RWPE2 (cell line): ENCODE results near the gene HAO1.
A peak's percentile ranks its signal among the peaks of the same experiment; 100 is the strongest.

Source experiments
- ATAC-seq: fragments of 200-7000 bp; cut with Tn5 transposase; 3 replicates; pipeline ENCODE4 v1.9.1; 2021; ENCODE audit warnings: low read depth
- DNase-seq: peaks from one replicate; pipeline ENCODE4 v3.0.0-alpha.2; 2020; ENCODE audit warnings: low spot score
- H3K27ac ChIP-seq: fragments of 450-650 bp; 2 replicates; pipeline ENCODE4 v1.5.1; 2017; ENCODE audit warnings: mild to moderate bottlenecking; ENCODE audit not compliant: poor library complexity, severe bottlenecking
- H3K27me3 ChIP-seq: fragments of 250-450 bp; sonication (Bioruptor Pico); 2 replicates; pipeline ENCODE4 v1.5.1; 2021; ENCODE audit warnings: mild to moderate bottlenecking, moderate library complexity; ENCODE audit not compliant: insufficient read depth, poor library complexity, severe bottlenecking
- H3K36me3 ChIP-seq: fragments of 250-450 bp; sonication (Bioruptor Pico); 2 replicates; pipeline ENCODE4 v1.5.1; 2020; ENCODE audit warnings: low read depth, mild to moderate bottlenecking, moderate library complexity
- H3K4me1 ChIP-seq: fragments of 250-450 bp; sonication (Bioruptor Pico); 2 replicates; pipeline ENCODE4 v1.5.1; 2021; ENCODE audit warnings: mild to moderate bottlenecking, moderate library complexity; ENCODE audit not compliant: insufficient read depth, poor library complexity, severe bottlenecking
- H3K4me3 ChIP-seq: fragments of 250-450 bp; sonication (Bioruptor Pico); 2 replicates; pipeline ENCODE4 v1.5.1; 2021; ENCODE audit warnings: mild to moderate bottlenecking, moderate library complexity; ENCODE audit not compliant: severe bottlenecking
- H3K9me3 ChIP-seq: fragments of 250-450 bp; sonication (Bioruptor Pico); 2 replicates; pipeline ENCODE4 v1.5.1; 2021; ENCODE audit warnings: mild to moderate bottlenecking, moderate library complexity; ENCODE audit not compliant: severe bottlenecking
- CTCF ChIP-seq: fragments of 450-650 bp; IDR thresholded peaks from one replicate; pipeline ENCODE4 v1.5.1; 2017; ENCODE audit warnings: mild to moderate bottlenecking, moderate library complexity; ENCODE audit not compliant: poor library complexity, severe bottlenecking

HAO1 gene

GRCh38 chr20:7935027-7935551, 5.2 kb downstream of the HAO1 start:
- no peaks in the 10 kb centered on the region for H3K4me1 ChIP-seq
- H3K9me3 ChIP-seq: no peaks in the 10 kb centered on the region
- no peaks in the 10 kb centered on the region for H3K36me3 ChIP-seq
- DNase-seq (no peak), ATAC-seq (no peak)
- H3K4me3 ChIP-seq: no peak overlapping the region
- no peaks in the 10 kb centered on the region for H3K27me3 ChIP-seq
- H3K27ac ChIP-seq: no peak overlapping the region
- TF ChIP-seq CTCF: no peak

- Histone ChIP-seq H3K4me1 (no peaks in the 10 kb centered on the region), H3K36me3 (no peaks in the 10 kb centered on the region), H3K27me3 (no peaks in the 10 kb centered on the region), H3K4me3 (no peak overlapping the region), H3K27ac (no peak overlapping the region), H3K9me3 (no peaks in the 10 kb centered on the region)
- ATAC-seq (no peak), DNase-seq (no peak)
- TF ChIP-seq CTCF: no peak
Measured at GRCh38 chr20:7933346-7933745, 6.9 kb downstream of the HAO1 start.

- ATAC-seq: no peak
- no peak for TF ChIP-seq CTCF
- no peak for DNase-seq
- H3K9me3 ChIP-seq: no peaks in the 10 kb centered on the region
- no peak overlapping the region for H3K4me3 ChIP-seq
- no peaks in the 10 kb centered on the region for H3K4me1 ChIP-seq
- H3K27ac ChIP-seq: no peak overlapping the region
- no peaks in the 10 kb centered on the region for H3K36me3 ChIP-seq
- no peaks in the 10 kb centered on the region for H3K27me3 ChIP-seq
Measured at GRCh38 chr20:7930343-7930742, 9.9 kb downstream of the HAO1 start.

- Histone ChIP-seq H3K4me1 (peaks cover 7% of the 10 kb centered on the region), H3K36me3 (no peaks in the 10 kb centered on the region), H3K9me3 (no peaks in the 10 kb centered on the region), H3K27me3 (no peaks in the 10 kb centered on the region), H3K4me3 (no peak overlapping the region), H3K27ac (no peak overlapping the region)
- TF ChIP-seq CTCF: peak; percentile 94
- DNase-seq (no peak), ATAC-seq (no peak)
Measured at GRCh38 chr20:7926767-7927166, 13.5 kb downstream of the HAO1 start.

DNA sequence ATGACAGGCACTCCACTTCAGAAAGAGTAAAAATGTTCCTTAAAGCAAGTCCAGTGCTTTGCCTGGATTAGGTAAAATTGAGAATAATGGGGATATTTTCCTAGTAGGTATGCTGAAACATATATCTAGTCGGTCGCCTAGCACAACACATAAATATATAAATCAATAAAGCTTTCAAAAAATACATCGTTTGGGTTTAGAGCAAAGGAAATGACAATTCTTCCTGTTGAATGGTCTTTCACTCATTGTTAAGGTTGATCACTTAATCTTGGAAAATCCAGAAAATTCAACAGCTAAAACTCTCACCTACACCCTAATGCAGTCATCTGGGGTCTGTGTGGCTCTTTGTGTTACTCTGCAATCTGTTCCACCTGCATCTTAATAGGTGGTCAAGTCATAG, 13.9 kb downstream of the HAO1 start:
- Histone ChIP-seq H3K9me3 (no peaks in the 10 kb centered on the region), H3K27ac (no peak overlapping the region), H3K36me3 (no peaks in the 10 kb centered on the region), H3K27me3 (no peaks in the 10 kb centered on the region), H3K4me3 (no peak overlapping the region), H3K4me1 (peaks cover 7% of the 10 kb centered on the region)
- DNase-seq: no peak
- no peak for TF ChIP-seq CTCF
- no peak for ATAC-seq
